GM23248 (cell line): ENCODE measurements around the gene CD109. TPM values are rescaled to one million over a fixed set of nuclear protein-coding genes. Genes with fewer than 3 reads are reported as not detected.
"Not testable (repeated sequence)": the region's sequence is repeated elsewhere in the genome, so short reads cannot be mapped to it uniquely, and the experiment has no call there.

Experiments used
- DNase-seq: peaks from one replicate; pipeline ENCODE4 v3.0.0-alpha.2; 2015
- H2AFZ ChIP-seq: fragments of 200-600 bp; sonication (generic); 2 replicates; pipeline ENCODE4 v1.6.1; 2016; ENCODE audit warnings: antibody characterized with exemption
- H3F3A ChIP-seq: fragments of 200-600 bp; sonication (generic); 2 replicates; pipeline ENCODE4 v1.6.1; 2016; ENCODE audit warnings: mild to moderate bottlenecking, antibody characterized with exemption, mixed run types; ENCODE audit not compliant: insufficient read depth
- H3K27ac ChIP-seq: fragments of 200-600 bp; sonication (generic); 2 replicates; pipeline ENCODE4 v1.5.1; 2016; ENCODE audit warnings: mild to moderate bottlenecking
- H3K27me3 ChIP-seq: fragments of 200-600 bp; sonication (generic); replicated peaks from 2 replicates; pipeline ENCODE4 v1.6.1; 2016; ENCODE audit warnings: mild to moderate bottlenecking; ENCODE audit not compliant: insufficient read depth
- H3K36me3 ChIP-seq: fragments of 200-600 bp; sonication (generic); 2 replicates; pipeline ENCODE4 v1.6.1; 2016; ENCODE audit warnings: low read depth, mild to moderate bottlenecking
- H3K4me1 ChIP-seq: fragments of 200-600 bp; sonication (generic); 2 replicates; pipeline ENCODE4 v1.6.1; 2016; ENCODE audit warnings: mild to moderate bottlenecking; ENCODE audit not compliant: insufficient read depth
- H3K4me2 ChIP-seq: fragments of 200-600 bp; sonication (generic); one replicate; pipeline ENCODE4 v1.6.1; 2016; ENCODE audit warnings: mild to moderate bottlenecking; ENCODE audit not compliant: unreplicated experiment
- H3K4me3 ChIP-seq: fragments of 200-600 bp; sonication (generic); 2 replicates; pipeline ENCODE4 v1.5.1; 2016; ENCODE audit warnings: mild to moderate bottlenecking
- H3K79me2 ChIP-seq: fragments of 200-600 bp; sonication (generic); 2 replicates; pipeline ENCODE4 v1.6.1; 2016; ENCODE audit warnings: mild to moderate bottlenecking; ENCODE audit not compliant: insufficient read depth
- H3K9ac ChIP-seq: fragments of 200-600 bp; sonication (generic); 2 replicates; pipeline ENCODE4 v1.6.1; 2016; ENCODE audit warnings: mild to moderate bottlenecking
- H3K9me2 ChIP-seq: fragments of 200-600 bp; sonication (generic); 2 replicates; pipeline ENCODE4 v1.6.1; 2016; ENCODE audit warnings: mixed run types, mild to moderate bottlenecking, moderate library complexity; ENCODE audit not compliant: insufficient read depth
- H3K9me3 ChIP-seq: fragments of 200-600 bp; sonication (generic); one replicate; pipeline ENCODE4 v1.6.1; 2017; ENCODE audit warnings: low read depth
- H4K20me1 ChIP-seq: fragments of 200-600 bp; sonication (generic); 2 replicates; pipeline ENCODE4 v1.6.0; 2016; ENCODE audit not compliant: insufficient read depth
- EZH2 ChIP-seq: fragments of 200-600 bp; sonication (generic); IDR thresholded peaks from 2 replicates; pipeline ENCODE4 v1.6.1; 2018; ENCODE audit warnings: antibody characterized with exemption, mild to moderate bottlenecking; ENCODE audit not compliant: insufficient read depth, poor library complexity, severe bottlenecking
- EZH2phosphoT487 ChIP-seq: fragments of 200-600 bp; sonication (generic); IDR thresholded peaks from 2 replicates; pipeline ENCODE4 v1.6.1; 2018; ENCODE audit warnings: antibody characterized with exemption, moderate library complexity, mild to moderate bottlenecking, low read depth; ENCODE audit not compliant: insufficient read depth
- WGBS, 2 experiments: methylation state at CpG; one replicate each; pipeline ENCODE4 v1.1.6; 2015 to 2017; ENCODE audit warnings: low lambda C conversion rate in 2 of 2, low coverage in 1 of 2; ENCODE audit errors: missing lambda C conversion rate in 2 of 2; 5-methylcytosine and 5-hydroxymethylcytosine counted together
- in situ Hi-C: fragments of 300-500 bp; cut with MboI; formaldehyde crosslinking; loops from 2 replicates; pipeline ENCODE4 v1.15.0; 2020
- polyA plus RNA-seq: library from polyadenylated mRNA; unstranded; fragments of >200 nt; fragmentation: Nextera tagmentation; extraction: Ambion mirVana; gene quantifications from 2 replicates; pipeline ENCODE4 v1.2.1, GENCODE V29; 2016
- total RNA-seq: library from RNA; depleted of rRNA; stranded (reverse); fragments of >200 nt; shearing (Covaris generic); gene quantifications from 2 replicates; pipeline ENCODE4 v1.2.3, GENCODE V29; 2014

CD109 gene
- total and polyA plus RNA-seq, 2 experiments from 2014 or later: 31.3 to 68.6 TPM

- Histone ChIP-seq H3K9me3 (no peaks in the 10 kb centered on the region), H3K9ac (no peak overlapping the region), H3F3A (peaks cover 2% of the 10 kb centered on the region), H3K27me3 (no peaks in the 10 kb centered on the region), H4K20me1 (no peaks in the 10 kb centered on the region), H3K79me2 (peaks cover 71% of the 10 kb centered on the region), H3K36me3 (no peaks in the 10 kb centered on the region), H3K4me2 (no peak overlapping the region), H2AFZ (no peak overlapping the region), H3K4me3 (no peak overlapping the region), H3K9me2 (no peaks in the 10 kb centered on the region), H3K4me1 (peaks cover 11% of the 10 kb centered on the region; the same call in 1 of the 2 replicates), H3K27ac (no peak overlapping the region)
- DNase-seq: peak; percentile 40
- in situ Hi-C loops: no loop called here
- 25 to 40% methylated on average over 2 of the region's 2 CpGs for WGBS, 2 experiments
- TF ChIP-seq EZH2phosphoT487: no peak
- no peak for TF ChIP-seq EZH2
Observed at GRCh38 chr6:73710470-73710869, 14.5 kb downstream of the CD109 start.

GRCh38 chr6:73710948-73711347, 14.9 kb downstream of the CD109 start:
- H3K9ac ChIP-seq: no peak overlapping the region
- H3K79me2 ChIP-seq: peaks cover 71% of the 10 kb centered on the region
- 97 to 100% methylated on average over 1 of the region's 1 CpG for WGBS, 2 experiments
- in situ Hi-C loops: no loop called here
- H4K20me1 ChIP-seq: no peaks in the 10 kb centered on the region
- no peak overlapping the region for H2AFZ ChIP-seq
- DNase-seq: no peak
- H3K4me2 ChIP-seq: no peak overlapping the region
- H3K4me3 ChIP-seq: no peak overlapping the region
- no peaks in the 10 kb centered on the region for H3K36me3 ChIP-seq
- no peaks in the 10 kb centered on the region for H3F3A ChIP-seq
- no peaks in the 10 kb centered on the region for H3K9me2 ChIP-seq
- H3K4me1 ChIP-seq: peaks cover 9% of the 10 kb centered on the region; the same call in 1 of the 2 replicates
- H3K9me3 ChIP-seq: no peaks in the 10 kb centered on the region
- no peaks in the 10 kb centered on the region for H3K27me3 ChIP-seq
- TF ChIP-seq EZH2phosphoT487: no peak
- TF ChIP-seq EZH2: no peak
- no peak overlapping the region for H3K27ac ChIP-seq

DNA sequence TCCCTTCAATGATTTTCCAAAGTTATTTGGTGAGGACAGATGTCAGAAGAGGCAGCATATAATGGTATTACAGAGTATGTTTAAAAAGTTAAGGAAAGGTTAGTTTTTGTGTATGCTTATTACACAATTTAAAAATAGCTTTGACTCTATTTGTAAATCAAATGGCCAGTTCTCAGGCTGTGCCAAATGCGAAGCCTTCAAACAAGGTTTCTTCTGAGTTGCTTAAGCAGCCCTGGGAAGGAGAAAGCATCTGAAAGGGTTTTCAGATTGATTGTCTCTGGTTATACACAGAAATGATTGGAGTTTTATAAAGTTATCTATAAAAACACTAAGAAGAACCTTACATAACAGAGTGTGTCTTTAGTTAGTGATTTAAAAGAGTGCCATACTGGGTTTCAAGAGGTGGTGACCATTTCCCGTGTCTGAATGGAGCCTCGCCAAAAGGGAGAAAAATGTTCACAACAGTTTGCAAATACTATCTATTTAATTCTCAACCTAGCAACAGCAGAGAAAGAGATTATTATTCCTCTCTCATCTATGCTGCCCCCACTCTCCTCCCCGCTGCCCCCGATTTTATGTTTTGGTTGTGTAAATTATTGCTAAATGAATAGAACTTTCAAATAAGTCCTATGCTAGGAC, 16.7 kb downstream of the CD109 start:
- no peaks in the 10 kb centered on the region for H3K9me3 ChIP-seq
- H4K20me1 ChIP-seq: no peaks in the 10 kb centered on the region
- no peak overlapping the region for H3K27ac ChIP-seq
- H3K4me3 ChIP-seq: no peak overlapping the region
- peaks cover 9% of the 10 kb centered on the region; the same call in 1 of the 2 replicates for H3K4me1 ChIP-seq
- 88 to 90% methylated on average over 5 of the region's 5 CpGs for WGBS, 2 experiments
- no peaks in the 10 kb centered on the region for H3K27me3 ChIP-seq
- DNase-seq: no peak
- no peak overlapping the region for H2AFZ ChIP-seq
- H3K9me2 ChIP-seq: no peaks in the 10 kb centered on the region
- peaks cover 72% of the 10 kb centered on the region for H3K79me2 ChIP-seq
- TF ChIP-seq EZH2: no peak
- no peak for TF ChIP-seq EZH2phosphoT487
- no peak overlapping the region for H3K4me2 ChIP-seq
- no peaks in the 10 kb centered on the region for H3F3A ChIP-seq
- H3K36me3 ChIP-seq: no peaks in the 10 kb centered on the region
- in situ Hi-C loops: no loop called here
- H3K9ac ChIP-seq: no peak overlapping the region

GRCh38 chr6:73713426-73714147, 17.6 kb downstream of the CD109 start:
- Histone ChIP-seq H3K4me1 (peaks cover 9% of the 10 kb centered on the region; the same call in 1 of the 2 replicates), H3K9ac (no peak overlapping the region), H3F3A (no peaks in the 10 kb centered on the region), H3K4me3 (no peak overlapping the region), H3K4me2 (no peak overlapping the region), H3K79me2 (peaks cover 81% of the 10 kb centered on the region), H3K27me3 (no peaks in the 10 kb centered on the region), H3K27ac (no peak overlapping the region), H3K36me3 (no peaks in the 10 kb centered on the region), H2AFZ (no peak overlapping the region), H4K20me1 (no peaks in the 10 kb centered on the region), H3K9me2 (no peaks in the 10 kb centered on the region), H3K9me3 (no peaks in the 10 kb centered on the region)
- DNase-seq: no peak
- TF ChIP-seq EZH2 (no peak), EZH2phosphoT487 (no peak)
- 95 to 97% methylated on average over 8 of the region's 8 CpGs for WGBS, 2 experiments
- in situ Hi-C loops: no loop called here

GRCh38 chr6:73715111-73715508, 19.1 kb downstream of the CD109 start:
- in situ Hi-C loops, H3K9me2 ChIP-seq, H3K4me3 ChIP-seq, H3K4me2 ChIP-seq, H4K20me1 ChIP-seq, H3K4me1 ChIP-seq, H3K27me3 ChIP-seq, H2AFZ ChIP-seq, H3K9me3 ChIP-seq, H3K36me3 ChIP-seq, H3F3A ChIP-seq: not testable (repeated sequence)
- WGBS, 2 experiments: 42 to 46% methylated on average over 5 of the region's 5 CpGs
- DNase-seq: peak; percentile 80
- peaks cover 89% of the 10 kb centered on the region for H3K79me2 ChIP-seq
- H3K27ac ChIP-seq: peak overlapping the region; percentile 77
- peak overlapping the region; percentile 45 for H3K9ac ChIP-seq
